RWPE1 (cell line): Measurements from ENCODE around the gene KCNIP3.
A peak's percentile ranks its signal among the peaks of the same experiment; 100 is the strongest.

ENCODE experiments used
- CTCF ChIA-PET: fragments of 350-600 bp; sonication (Branson Sonifier 250); formaldehyde crosslinking; extraction: SDS; loops from one replicate; lab custom pipeline; 2021; lab: Yijun Ruan, JAX
- POLR2A ChIA-PET: fragments of 400-600 bp; formaldehyde crosslinking; extraction: SDS; loops from one replicate; lab custom pipeline; 2020; ENCODE audit warnings: antibody characterized with exemption; ENCODE audit not compliant: low non-redundant PET; lab: Yijun Ruan, JAX
- DNase-seq: peaks from one replicate; pipeline ENCODE4 v3.0.0; 2012; ENCODE audit warnings: low spot score
- H3K27ac ChIP-seq: fragments of 450-650 bp; 2 replicates; pipeline ENCODE4 v1.5.1; 2017
- TF ChIP-seq, protein P1 (sequence below): fragments of 450-650 bp; conservative IDR thresholded peaks from 2 replicates; pipeline ENCODE4 v1.5.1; 2017; ENCODE audit warnings: low read depth, mild to moderate bottlenecking

KCNIP3 gene

DNA sequence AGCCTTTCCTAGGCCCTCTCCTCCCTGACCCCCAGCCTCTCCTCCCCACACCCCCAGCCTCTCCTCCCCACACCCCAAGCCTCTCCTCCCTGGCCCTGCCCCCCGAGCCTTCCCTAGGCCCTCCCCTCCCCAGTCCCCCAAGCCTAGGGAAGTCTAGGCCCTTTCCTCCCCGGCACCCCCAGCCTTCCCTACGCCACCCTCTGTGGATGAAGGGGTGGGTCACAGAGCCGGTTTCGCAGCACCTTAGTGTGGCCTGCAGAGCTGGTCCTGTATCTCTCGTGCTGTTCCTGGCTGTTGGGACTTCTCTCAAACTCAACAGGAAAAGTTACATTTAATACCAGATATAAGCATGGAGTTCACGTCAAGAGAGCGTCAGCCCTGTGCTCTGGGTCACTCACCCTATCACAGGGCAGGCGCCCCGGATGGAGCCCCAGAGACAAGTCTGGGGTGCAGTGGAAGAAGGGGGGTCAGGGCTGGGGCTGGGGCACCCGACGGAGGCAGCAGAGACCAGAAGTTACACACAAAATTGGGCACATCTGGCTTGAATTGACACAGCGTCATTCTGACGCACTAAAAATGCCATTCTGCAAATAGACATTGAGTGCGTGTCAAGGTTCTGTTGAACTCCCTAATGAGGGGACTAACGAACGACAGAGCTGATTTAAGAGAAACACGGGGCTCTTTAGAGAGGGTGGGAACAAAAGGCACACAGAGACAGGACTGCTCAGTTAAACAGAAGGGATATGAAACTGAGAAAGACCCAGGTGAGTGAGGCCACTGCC lies 24.0 kb downstream of the KCNIP3 start:
- H3K27ac ChIP-seq: no peak overlapping the region
- TF ChIP-seq, protein P1, sequence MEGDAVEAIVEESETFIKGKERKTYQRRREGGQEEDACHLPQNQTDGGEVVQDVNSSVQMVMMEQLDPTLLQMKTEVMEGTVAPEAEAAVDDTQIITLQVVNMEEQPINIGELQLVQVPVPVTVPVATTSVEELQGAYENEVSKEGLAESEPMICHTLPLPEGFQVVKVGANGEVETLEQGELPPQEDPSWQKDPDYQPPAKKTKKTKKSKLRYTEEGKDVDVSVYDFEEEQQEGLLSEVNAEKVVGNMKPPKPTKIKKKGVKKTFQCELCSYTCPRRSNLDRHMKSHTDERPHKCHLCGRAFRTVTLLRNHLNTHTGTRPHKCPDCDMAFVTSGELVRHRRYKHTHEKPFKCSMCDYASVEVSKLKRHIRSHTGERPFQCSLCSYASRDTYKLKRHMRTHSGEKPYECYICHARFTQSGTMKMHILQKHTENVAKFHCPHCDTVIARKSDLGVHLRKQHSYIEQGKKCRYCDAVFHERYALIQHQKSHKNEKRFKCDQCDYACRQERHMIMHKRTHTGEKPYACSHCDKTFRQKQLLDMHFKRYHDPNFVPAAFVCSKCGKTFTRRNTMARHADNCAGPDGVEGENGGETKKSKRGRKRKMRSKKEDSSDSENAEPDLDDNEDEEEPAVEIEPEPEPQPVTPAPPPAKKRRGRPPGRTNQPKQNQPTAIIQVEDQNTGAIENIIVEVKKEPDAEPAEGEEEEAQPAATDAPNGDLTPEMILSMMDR: no peak
- DNase-seq: no peak
- ChIA-PET POLR2A (no interaction called here), CTCF (interaction anchor here (1.2 kb wide), 1 partner anchor 90 kb away, joined by 6 read pairs; no protein-coding TSS in a partner anchor)

DNA sequence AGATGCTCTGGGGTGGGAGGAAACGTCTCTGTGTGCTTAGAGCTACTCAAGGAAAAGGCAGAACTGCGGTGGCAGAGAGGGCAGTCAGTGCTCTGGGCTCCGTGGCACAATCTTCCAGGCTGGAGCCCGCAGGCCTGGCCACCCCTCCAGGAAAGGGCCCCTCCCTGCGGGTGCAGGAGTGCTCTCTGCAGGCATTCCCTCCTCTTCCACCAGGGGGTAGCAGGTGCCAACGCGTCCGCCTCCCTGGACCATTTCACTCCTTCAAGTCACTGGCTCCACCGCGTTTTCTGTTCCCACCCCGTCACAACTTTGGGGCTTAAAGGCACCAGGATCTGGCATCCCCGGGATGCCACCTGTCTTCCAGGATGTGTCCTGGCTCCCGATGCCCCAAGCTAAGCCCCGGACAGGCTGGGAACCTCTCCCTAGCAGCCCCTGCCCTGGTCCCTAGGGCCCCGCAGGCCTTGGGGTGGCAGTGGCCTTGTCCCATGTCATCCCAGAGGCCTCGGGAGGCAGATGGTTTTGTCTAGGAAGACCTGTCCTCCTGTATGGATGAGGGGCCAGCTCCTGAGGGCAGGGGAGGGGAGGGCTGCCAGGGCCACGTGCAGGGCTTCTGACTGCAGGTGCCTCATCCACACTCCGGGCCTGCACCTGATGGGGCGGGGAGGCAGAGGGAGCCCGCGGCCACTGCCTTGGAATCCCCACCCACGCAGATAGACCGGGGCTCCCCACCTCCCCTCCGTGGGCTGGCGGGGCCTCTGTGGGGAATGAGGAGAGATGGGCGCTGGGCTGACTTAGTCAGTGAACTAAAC lies 26.4 kb downstream of the KCNIP3 start:
- ChIA-PET CTCF (interaction anchor here (0.5 to 1.5 kb wide), 7 partner anchors 11 to 95 kb away, joined by 3 to 9 read pairs (median 4); no protein-coding TSS in a partner anchor), POLR2A (no interaction called here)
- TF ChIP-seq, protein P1: peak; percentile 72
- H3K27ac ChIP-seq: no peak overlapping the region
- DNase-seq: peak; percentile 75

DNA sequence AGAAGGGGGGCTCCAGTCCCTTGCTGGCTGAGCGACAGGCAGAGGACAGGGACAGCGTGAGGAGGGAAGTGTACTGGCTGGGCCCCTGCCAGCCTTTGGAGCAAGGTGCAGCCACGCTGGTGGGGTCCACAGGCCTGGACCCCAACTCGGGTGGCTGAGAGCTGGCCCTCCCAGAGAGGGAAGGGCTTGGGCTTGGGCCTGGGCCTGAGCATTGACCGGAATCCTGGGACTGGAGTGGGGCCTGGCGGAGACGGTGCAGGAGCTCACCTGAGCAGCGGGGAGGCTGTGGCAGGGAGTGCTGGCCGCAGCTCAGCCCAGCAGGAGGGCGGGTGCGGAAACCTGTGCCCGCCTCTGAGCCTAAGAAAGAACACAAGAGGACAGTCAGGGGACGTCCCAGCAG lies 27.9 kb downstream of the KCNIP3 start:
- TF ChIP-seq, protein P1: no peak
- no peak overlapping the region for H3K27ac ChIP-seq
- DNase-seq: no peak
- POLR2A ChIA-PET: no interaction called here
- CTCF ChIA-PET: interaction anchor here (1.5 kb wide), 1 partner anchor 20 kb away, joined by 5 read pairs; no protein-coding TSS in a partner anchor

DNA sequence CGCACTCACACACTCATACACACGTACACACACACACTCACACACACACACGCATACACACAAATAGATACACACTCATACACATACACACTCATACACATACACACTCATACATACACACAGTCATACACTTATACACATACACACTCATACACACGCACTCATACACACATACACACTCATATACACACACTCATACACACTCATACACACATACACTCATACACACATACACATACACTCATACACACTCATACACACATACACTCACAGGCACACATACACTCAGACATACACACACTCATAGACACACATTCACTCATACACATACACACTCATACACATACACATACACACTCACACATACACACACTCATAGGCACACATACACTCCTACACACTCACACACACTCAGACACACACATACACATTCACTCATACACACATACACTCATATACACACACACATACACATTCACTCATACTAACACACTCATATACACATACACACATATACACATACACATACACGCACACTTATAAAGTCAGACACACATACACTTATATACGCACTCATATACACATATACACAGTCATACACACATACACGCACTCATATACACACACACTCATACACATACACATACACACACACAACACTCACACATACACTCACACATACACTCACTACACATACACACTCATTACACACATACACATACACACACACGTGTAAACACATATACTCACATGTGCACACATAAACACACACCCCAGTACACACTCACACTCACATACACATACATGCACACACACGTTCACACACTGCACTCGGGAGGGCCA lies 28.7 kb downstream of the KCNIP3 start:
- H3K27ac ChIP-seq: no peak overlapping the region
- ChIA-PET CTCF (no interaction called here), POLR2A (no interaction called here)
- TF ChIP-seq, protein P1: no peak
- no peak for DNase-seq

DNA sequence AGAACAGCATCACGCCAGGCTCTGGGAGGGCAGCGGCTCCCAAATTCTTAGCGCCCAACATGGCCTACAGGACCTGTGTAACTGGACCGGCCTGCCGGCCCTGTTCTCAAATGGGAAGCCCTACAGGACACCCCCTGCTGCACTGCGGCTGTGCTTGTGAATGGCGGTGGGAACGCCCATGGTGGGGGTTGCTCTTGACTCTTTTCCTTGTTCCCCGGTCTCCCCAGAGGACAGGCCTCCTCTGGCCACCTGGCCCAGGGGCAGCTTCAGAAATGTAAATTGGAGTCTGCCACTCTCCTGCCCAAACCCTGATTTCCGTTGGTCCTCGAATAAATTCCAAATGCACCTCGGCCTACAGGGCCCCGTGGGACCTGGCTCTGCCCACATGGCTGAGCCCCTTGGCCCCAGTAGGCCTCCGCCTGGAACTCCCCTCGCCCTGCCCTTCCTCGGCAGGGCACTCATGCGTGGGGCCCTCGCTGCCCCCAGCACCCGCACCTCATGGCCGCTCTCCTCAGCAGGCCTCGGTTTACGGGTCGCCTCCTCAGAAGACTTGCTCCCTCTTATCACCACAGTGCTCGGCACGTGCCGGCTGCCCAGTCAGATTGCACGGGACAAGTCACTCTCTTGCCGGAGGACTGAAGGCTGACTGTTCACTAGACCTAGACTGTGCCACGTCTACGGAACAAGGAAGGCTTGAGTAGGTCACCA lies 29.4 kb downstream of the KCNIP3 start:
- ChIA-PET CTCF (interaction anchor here (1.1 kb wide), 1 partner anchor 19 kb away, joined by 3 read pairs; no protein-coding TSS in a partner anchor), POLR2A (no interaction called here)
- DNase-seq: no peak
- H3K27ac ChIP-seq: no peak overlapping the region
- TF ChIP-seq, protein P1: no peak
